Stimulated activated effector memory CD8-positive, alpha-beta T cell treated with anti-CD3 and anti-CD28 coated beads, Interleukin-12 subunit alpha, Interleukin-12 subunit beta, amount 100 ng/mL, for 72 hours (primary cell): Measurements from ENCODE around the gene PTOV1.
"Not testable (repeated sequence)": the region's sequence is repeated elsewhere in the genome, so short reads cannot be mapped to it uniquely, and the experiment has no call there.

Source experiments
- ATAC-seq: fragments of 150-1000 bp; cut with Tn5 transposase; 2 replicates; pipeline ENCODE4 v1.10.0; 2021
- DNase-seq, 2 donors: peaks; one replicate each; pipeline ENCODE4 v3.0.0; 2021 to 2022; ENCODE audit warnings: low spot score in 2 of 2
- H3K27ac Mint-ChIP-seq: one replicate; pipeline ENCODE4 v1.8.0; 2022; ENCODE audit warnings: mild to moderate bottlenecking, mixed read lengths
- H3K36me3 Mint-ChIP-seq: one replicate; pipeline ENCODE4 v1.8.0; 2022; ENCODE audit warnings: mild to moderate bottlenecking, mixed read lengths
- H3K4me1 Mint-ChIP-seq: one replicate; pipeline ENCODE4 v1.8.0; 2022; ENCODE audit warnings: mixed read lengths
- H3K4me3 Mint-ChIP-seq: one replicate; pipeline ENCODE4 v1.8.0; 2022; ENCODE audit warnings: mild to moderate bottlenecking, mixed read lengths
- H3K9me3 Mint-ChIP-seq: one replicate; pipeline ENCODE4 v1.8.0; 2022; ENCODE audit warnings: mixed read lengths

PTOV1 gene

GRCh38 chr19:49812452-49812996 is 38.4 kb upstream of the PTOV1 start:
- DNase-seq (no peak), ATAC-seq (no peak)
- Mint-ChIP-seq H3K4me3 (peak overlapping the region; percentile 85), H3K36me3 (peaks cover 41% of the 10 kb centered on the region), H3K9me3 (no peaks in the 10 kb centered on the region), H3K4me1 (peaks cover 53% of the 10 kb centered on the region), H3K27ac (peak overlapping the region; percentile 98)

- ATAC-seq: peak; percentile 84
- DNase-seq: peak; percentile 61 to 94
- H3K4me1 Mint-ChIP-seq: peaks cover 48% of the 10 kb centered on the region
Measured at GRCh38 chr19:49812997-49813861, 37.7 kb upstream of the PTOV1 start, which contains the start of gene FUZ. FUZ (minus strand) TSS chr19:49813292; CDS start chr19:49813106, 186 bp downstream.

GRCh38 chr19:49814010-49814409 is 36.9 kb upstream of the PTOV1 start:
- no peak for ATAC-seq
- Mint-ChIP-seq H3K4me1 (peaks cover 48% of the 10 kb centered on the region), H3K27ac (peak overlapping the region; percentile 98)

More at GRCh38 chr19:49812997-49813861, 37.7 kb upstream of the PTOV1 start, which contains the start of gene FUZ:
- Mint-ChIP-seq H3K4me3 (peak within 1 kb of the TSS; percentile 85), H3K27ac (peak within 1 kb of the TSS; percentile 98), H3K36me3 (peaks cover 45% of the 10 kb centered on the region), H3K9me3 (no peaks in the 10 kb centered on the region)

GRCh38 chr19:49816590-49816989 is 34.4 kb upstream of the PTOV1 start:
- Mint-ChIP-seq H3K9me3 (no peaks in the 10 kb centered on the region), H3K36me3 (peaks cover 44% of the 10 kb centered on the region), H3K27ac (peak overlapping the region; percentile 98), H3K4me1 (peaks cover 46% of the 10 kb centered on the region), H3K4me3 (peak overlapping the region; percentile 90)
- no peak for DNase-seq
- no peak for ATAC-seq

More at GRCh38 chr19:49814010-49814409, 36.9 kb upstream of the PTOV1 start:
- Mint-ChIP-seq H3K9me3 (no peaks in the 10 kb centered on the region), H3K36me3 (peaks cover 45% of the 10 kb centered on the region), H3K4me3 (peak overlapping the region; percentile 85)
- no peak for DNase-seq

GRCh38 chr19:49817964-49818648 is 32.9 kb upstream of the PTOV1 start, which contains the start of gene MED25:
MED25 (plus strand) TSS chr19:49818289; CDS start chr19:49818342, 53 bp downstream.
- H3K27ac Mint-ChIP-seq: peak within 1 kb of the TSS; percentile 98
- H3K4me1 Mint-ChIP-seq: peaks cover 32% of the 10 kb centered on the region
- H3K36me3 Mint-ChIP-seq: peaks cover 45% of the 10 kb centered on the region
- peak within 1 kb of the TSS; percentile 90 for H3K4me3 Mint-ChIP-seq
- H3K9me3 Mint-ChIP-seq: no peaks in the 10 kb centered on the region
- DNase-seq (peak; percentile 87 to 97), ATAC-seq (peak; percentile 73)

- Mint-ChIP-seq H3K27ac (peak overlapping the region; percentile 98), H3K9me3 (no peaks in the 10 kb centered on the region), H3K4me1 (peaks cover 28% of the 10 kb centered on the region), H3K36me3 (peaks cover 41% of the 10 kb centered on the region), H3K4me3 (peak overlapping the region; percentile 90)
- ATAC-seq (no peak), DNase-seq (no peak)
Measured at GRCh38 chr19:49818649-49819370, 32.1 kb upstream of the PTOV1 start.

- H3K36me3 Mint-ChIP-seq: peaks cover 43% of the 10 kb centered on the region
- DNase-seq: not testable (repeated sequence)
Measured at GRCh38 chr19:49819452-49820115, 31.4 kb upstream of the PTOV1 start.

GRCh38 chr19:49820125-49820524 is 30.8 kb upstream of the PTOV1 start:
- Mint-ChIP-seq H3K9me3 (no peaks in the 10 kb centered on the region), H3K4me3 (peak overlapping the region; percentile 90), H3K4me1 (peaks cover 21% of the 10 kb centered on the region), H3K27ac (no peak overlapping the region), H3K36me3 (peaks cover 45% of the 10 kb centered on the region)
- no peak for ATAC-seq
- DNase-seq: no peak

More at GRCh38 chr19:49819452-49820115, 31.4 kb upstream of the PTOV1 start:
- H3K27ac Mint-ChIP-seq: peak overlapping the region; percentile 98
- not testable (repeated sequence) for H3K9me3 Mint-ChIP-seq, ATAC-seq
- H3K4me1 Mint-ChIP-seq: peaks cover 21% of the 10 kb centered on the region
- peak overlapping the region; percentile 90 for H3K4me3 Mint-ChIP-seq

GRCh38 chr19:49823472-49823871 is 27.5 kb upstream of the PTOV1 start:
- H3K9me3 Mint-ChIP-seq: no peaks in the 10 kb centered on the region
- peaks cover 43% of the 10 kb centered on the region for H3K36me3 Mint-ChIP-seq
- H3K4me3 Mint-ChIP-seq: no peak overlapping the region
- ATAC-seq (no peak), DNase-seq (no peak)
- peaks cover 20% of the 10 kb centered on the region for H3K4me1 Mint-ChIP-seq
- H3K27ac Mint-ChIP-seq: no peak overlapping the region

- no peak for DNase-seq
- peaks cover 8% of the 10 kb centered on the region for H3K4me1 Mint-ChIP-seq
- peaks cover 37% of the 10 kb centered on the region for H3K36me3 Mint-ChIP-seq
- H3K9me3 Mint-ChIP-seq: no peaks in the 10 kb centered on the region
- no peak for ATAC-seq
- H3K4me3 Mint-ChIP-seq: no peak overlapping the region
- H3K27ac Mint-ChIP-seq: no peak overlapping the region
Measured at GRCh38 chr19:49824662-49825061, 26.3 kb upstream of the PTOV1 start.

- Mint-ChIP-seq H3K4me1 (peaks cover 8% of the 10 kb centered on the region), H3K4me3 (no peak overlapping the region), H3K27ac (no peak overlapping the region), H3K9me3 (no peaks in the 10 kb centered on the region), H3K36me3 (peaks cover 40% of the 10 kb centered on the region)
- ATAC-seq (no peak), DNase-seq (no peak)
Measured at GRCh38 chr19:49827034-49827433, 23.9 kb upstream of the PTOV1 start.

GRCh38 chr19:49829200-49829599 is 21.8 kb upstream of the PTOV1 start:
- H3K36me3 Mint-ChIP-seq: peaks cover 43% of the 10 kb centered on the region
- ATAC-seq (no peak), DNase-seq (no peak)
- no peak overlapping the region for H3K4me3 Mint-ChIP-seq
- H3K27ac Mint-ChIP-seq: no peak overlapping the region
- H3K4me1 Mint-ChIP-seq: peaks cover 13% of the 10 kb centered on the region
- no peaks in the 10 kb centered on the region for H3K9me3 Mint-ChIP-seq

GRCh38 chr19:49829721-49830120 is 21.2 kb upstream of the PTOV1 start:
- Mint-ChIP-seq H3K36me3 (peaks cover 43% of the 10 kb centered on the region), H3K9me3 (no peaks in the 10 kb centered on the region), H3K27ac (no peak overlapping the region), H3K4me1 (peaks cover 13% of the 10 kb centered on the region), H3K4me3 (no peak overlapping the region)
- no peak for DNase-seq
- no peak for ATAC-seq

- Mint-ChIP-seq H3K9me3 (no peaks in the 10 kb centered on the region), H3K4me1 (peaks cover 13% of the 10 kb centered on the region), H3K36me3 (peaks cover 49% of the 10 kb centered on the region), H3K27ac (no peak overlapping the region), H3K4me3 (no peak overlapping the region)
- ATAC-seq (no peak), DNase-seq (no peak)
Measured at GRCh38 chr19:49830766-49831165, 20.2 kb upstream of the PTOV1 start.
